ENCODE measurements around the gene STPG4. TPM values are rescaled to one million over a fixed set of nuclear protein-coding genes. Genes with fewer than 3 reads are reported as not detected.

Gene STPG4
- total and polyA plus RNA-seq, 4 donors: 0.06 to 1.0 (median 0.20) TPM

DNA sequence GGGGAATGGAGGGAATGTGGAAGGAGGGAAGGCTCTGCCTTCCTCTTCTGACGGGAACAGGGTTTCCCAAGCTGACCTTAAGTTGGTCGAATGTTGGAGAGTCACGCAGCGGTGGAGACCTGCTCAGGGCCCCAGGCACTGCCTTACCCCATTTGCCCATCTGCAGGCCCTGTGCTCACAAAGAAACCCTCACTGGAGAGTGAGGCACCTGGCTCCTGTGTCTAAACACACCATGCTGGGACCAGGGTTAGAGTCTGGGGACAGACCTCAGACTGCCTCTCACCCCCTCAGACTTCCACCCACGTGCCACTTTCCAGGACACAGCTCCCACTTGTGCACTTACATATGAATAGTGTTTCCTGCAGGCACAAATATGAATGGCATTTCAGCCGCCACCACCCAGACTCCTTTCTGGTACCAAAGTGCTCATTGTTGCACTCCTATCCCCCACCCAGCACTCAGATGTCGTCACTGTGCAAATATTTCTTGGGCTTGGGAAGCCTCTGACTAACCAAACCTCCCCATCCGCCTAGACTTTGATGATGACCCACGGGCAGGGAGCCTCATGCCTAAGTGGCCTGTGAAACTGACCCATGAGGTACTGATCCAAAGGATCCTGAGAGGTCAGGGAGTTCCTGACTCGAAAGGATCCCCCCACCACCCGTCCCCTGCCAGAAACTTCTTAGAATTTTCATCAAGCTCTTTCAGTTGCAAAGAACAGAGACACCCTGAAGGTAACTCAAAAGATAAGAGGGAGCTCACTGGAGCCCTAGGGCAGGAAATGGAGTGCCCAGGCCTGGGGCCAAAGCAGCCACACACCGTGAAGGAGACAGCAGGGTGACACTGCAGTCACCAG is 78.3 kb downstream of the STPG4 start:
- H3K36me3 ChIP-seq (ENCODE audit: control insufficient read depth in 4 of 4, insufficient read depth in 4 of 4, low read length in 4 of 4): peaks cover 0 to 2% (median 0%) of the 10 kb centered on the region in 4 donors
- no peak overlapping the region for H3K4me3 ChIP-seq
- peak; percentile 63 to 80 (median 70) for DNase-seq
- WGBS, 2 donors: 43 to 76% methylated on average over 12 of the region's 12 CpGs
- H3K9me3 ChIP-seq (ENCODE audit: control insufficient read depth in 4 of 4, insufficient read depth in 3 of 4, low read length in 3 of 4): no peaks in the 10 kb centered on the region
- peaks cover 4 to 52% (median 12%) of the 10 kb centered on the region in 5 donors for H3K4me1 ChIP-seq (ENCODE audit: control insufficient read depth in 5 of 5, insufficient read depth in 5 of 5, low read length in 5 of 5)
- H3K27ac ChIP-seq (ENCODE audit: low read depth in 1 of 2, low read length in 1 of 2): peak overlapping the region in 1 of 2 donors; percentile 86
- H3K9ac ChIP-seq (ENCODE audit: insufficient read depth in 1 of 2, low read length in 2 of 2): no peak overlapping the region
- TF ChIP-seq, protein P1, sequence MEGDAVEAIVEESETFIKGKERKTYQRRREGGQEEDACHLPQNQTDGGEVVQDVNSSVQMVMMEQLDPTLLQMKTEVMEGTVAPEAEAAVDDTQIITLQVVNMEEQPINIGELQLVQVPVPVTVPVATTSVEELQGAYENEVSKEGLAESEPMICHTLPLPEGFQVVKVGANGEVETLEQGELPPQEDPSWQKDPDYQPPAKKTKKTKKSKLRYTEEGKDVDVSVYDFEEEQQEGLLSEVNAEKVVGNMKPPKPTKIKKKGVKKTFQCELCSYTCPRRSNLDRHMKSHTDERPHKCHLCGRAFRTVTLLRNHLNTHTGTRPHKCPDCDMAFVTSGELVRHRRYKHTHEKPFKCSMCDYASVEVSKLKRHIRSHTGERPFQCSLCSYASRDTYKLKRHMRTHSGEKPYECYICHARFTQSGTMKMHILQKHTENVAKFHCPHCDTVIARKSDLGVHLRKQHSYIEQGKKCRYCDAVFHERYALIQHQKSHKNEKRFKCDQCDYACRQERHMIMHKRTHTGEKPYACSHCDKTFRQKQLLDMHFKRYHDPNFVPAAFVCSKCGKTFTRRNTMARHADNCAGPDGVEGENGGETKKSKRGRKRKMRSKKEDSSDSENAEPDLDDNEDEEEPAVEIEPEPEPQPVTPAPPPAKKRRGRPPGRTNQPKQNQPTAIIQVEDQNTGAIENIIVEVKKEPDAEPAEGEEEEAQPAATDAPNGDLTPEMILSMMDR (IDR thresholded peaks at IDR 0.05; ENCODE audit: control extremely low read depth, extremely low read depth): no peak
- no peaks in the 10 kb centered on the region for H3K27me3 ChIP-seq (ENCODE audit: control insufficient read depth in 3 of 3, insufficient read depth in 3 of 3, low read length in 2 of 3)
- peak; percentile 76 for ATAC-seq (ENCODE audit: insufficient read depth, low FRiP score)

- ATAC-seq (ENCODE audit: insufficient read depth, low FRiP score) (no peak), DNase-seq (no peak)
- Histone ChIP-seq H3K36me3 (ENCODE audit: control insufficient read depth in 4 of 4, insufficient read depth in 4 of 4, low read length in 4 of 4) (peaks cover 0 to 2% (median 0%) of the 10 kb centered on the region in 4 donors), H3K27ac (ENCODE audit: low read depth in 1 of 2, low read length in 1 of 2) (peak overlapping the region in 1 of 2 donors; percentile 86), H3K9me3 (ENCODE audit: control insufficient read depth in 4 of 4, insufficient read depth in 3 of 4, low read length in 3 of 4) (no peaks in the 10 kb centered on the region), H3K9ac (ENCODE audit: insufficient read depth in 1 of 2, low read length in 2 of 2) (no peak overlapping the region), H3K27me3 (ENCODE audit: control insufficient read depth in 3 of 3, insufficient read depth in 3 of 3, low read length in 2 of 3) (no peaks in the 10 kb centered on the region), H3K4me3 (no peak overlapping the region), H3K4me1 (ENCODE audit: control insufficient read depth in 5 of 5, insufficient read depth in 5 of 5, low read length in 5 of 5) (peaks cover 4 to 57% (median 12%) of the 10 kb centered on the region in 5 donors)
- 91 to 96% methylated on average over 8 of the region's 8 CpGs for WGBS, 2 donors
- TF ChIP-seq, protein P1 (IDR thresholded peaks at IDR 0.05; ENCODE audit: control extremely low read depth, extremely low read depth): no peak
Observed at GRCh38 chr2:47076126-47076506, 79.0 kb downstream of the STPG4 start.

- WGBS, 2 donors: 82 to 86% methylated on average over 6 of the region's 6 CpGs
- Histone ChIP-seq H3K36me3 (ENCODE audit: control insufficient read depth in 4 of 4, insufficient read depth in 4 of 4, low read length in 4 of 4) (peaks cover 0 to 2% (median 0%) of the 10 kb centered on the region in 4 donors), H3K4me3 (no peak overlapping the region), H3K9me3 (ENCODE audit: control insufficient read depth in 4 of 4, insufficient read depth in 3 of 4, low read length in 3 of 4) (no peaks in the 10 kb centered on the region), H3K27ac (ENCODE audit: low read depth in 1 of 2, low read length in 1 of 2) (peak overlapping the region in 1 of 2 donors; percentile 86), H3K27me3 (ENCODE audit: control insufficient read depth in 3 of 3, insufficient read depth in 3 of 3, low read length in 2 of 3) (no peaks in the 10 kb centered on the region), H3K9ac (ENCODE audit: insufficient read depth in 1 of 2, low read length in 2 of 2) (no peak overlapping the region), H3K4me1 (ENCODE audit: control insufficient read depth in 5 of 5, insufficient read depth in 5 of 5, low read length in 5 of 5) (peaks cover 4 to 60% (median 14%) of the 10 kb centered on the region in 5 donors)
- DNase-seq: peak in 2 of 3 donors; percentile 30 to 35
- no peak for ATAC-seq (ENCODE audit: insufficient read depth, low FRiP score)
- TF ChIP-seq, protein P1 (IDR thresholded peaks at IDR 0.05; ENCODE audit: control extremely low read depth, extremely low read depth): no peak
Observed at GRCh38 chr2:47075361-47076125, 79.6 kb downstream of the STPG4 start.

Data from lung (tissue), 12 donors.